Mammary epithelial cell (primary cell): ENCODE measurements around the gene BAHCC1.

Experiments
- EZH2 ChIP-seq: IDR thresholded peaks from 2 replicates; pipeline ENCODE4 v1.6.1; 2012; ENCODE audit warnings: low read length, inconsistent platforms, borderline replicate concordance
- TF ChIP-seq, protein P1 (sequence below), 2 donors: IDR thresholded peaks in 1 of 2; conservative IDR thresholded peaks in 1 of 2; 2 replicates each; pipeline ENCODE4 v1.5.1; 2011 to 2012; ENCODE audit warnings: inconsistent platforms in 2 of 2, low read length in 2 of 2, mild to moderate bottlenecking in 2 of 2, control low read depth in 1 of 2, low read depth in 1 of 2; ENCODE audit not compliant: insufficient read depth in 1 of 2; ENCODE audit errors: extremely low read depth in 1 of 2

GRCh38 chr17:81404558-81405165 lies 9.4 kb downstream of the BAHCC1 start:
- TF ChIP-seq, protein P1, sequence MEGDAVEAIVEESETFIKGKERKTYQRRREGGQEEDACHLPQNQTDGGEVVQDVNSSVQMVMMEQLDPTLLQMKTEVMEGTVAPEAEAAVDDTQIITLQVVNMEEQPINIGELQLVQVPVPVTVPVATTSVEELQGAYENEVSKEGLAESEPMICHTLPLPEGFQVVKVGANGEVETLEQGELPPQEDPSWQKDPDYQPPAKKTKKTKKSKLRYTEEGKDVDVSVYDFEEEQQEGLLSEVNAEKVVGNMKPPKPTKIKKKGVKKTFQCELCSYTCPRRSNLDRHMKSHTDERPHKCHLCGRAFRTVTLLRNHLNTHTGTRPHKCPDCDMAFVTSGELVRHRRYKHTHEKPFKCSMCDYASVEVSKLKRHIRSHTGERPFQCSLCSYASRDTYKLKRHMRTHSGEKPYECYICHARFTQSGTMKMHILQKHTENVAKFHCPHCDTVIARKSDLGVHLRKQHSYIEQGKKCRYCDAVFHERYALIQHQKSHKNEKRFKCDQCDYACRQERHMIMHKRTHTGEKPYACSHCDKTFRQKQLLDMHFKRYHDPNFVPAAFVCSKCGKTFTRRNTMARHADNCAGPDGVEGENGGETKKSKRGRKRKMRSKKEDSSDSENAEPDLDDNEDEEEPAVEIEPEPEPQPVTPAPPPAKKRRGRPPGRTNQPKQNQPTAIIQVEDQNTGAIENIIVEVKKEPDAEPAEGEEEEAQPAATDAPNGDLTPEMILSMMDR (conservative IDR thresholded peaks at IDR 0.05 in 1 of 2, IDR thresholded peaks at IDR 0.05 in 1 of 2; ENCODE audit: extremely low read depth in 1 of 2, insufficient read depth in 1 of 2, low read depth in 1 of 2, low read length in 2 of 2): no peak
- no peak for TF ChIP-seq EZH2
